ENCODE data around the gene UBA6. TPM values are rescaled to one million over a fixed set of nuclear protein-coding genes. Genes with fewer than 3 reads are reported as not detected.

UBA6 gene
- total and polyA plus RNA-seq, 2 of the 4 experiments (the other 2 are of a cell fraction) = 29.2 to 268 TPM

GRCh38 chr4:67700738-67701516, at the start of gene UBA6 (continued):
- TF ChIP-seq, protein P1, sequence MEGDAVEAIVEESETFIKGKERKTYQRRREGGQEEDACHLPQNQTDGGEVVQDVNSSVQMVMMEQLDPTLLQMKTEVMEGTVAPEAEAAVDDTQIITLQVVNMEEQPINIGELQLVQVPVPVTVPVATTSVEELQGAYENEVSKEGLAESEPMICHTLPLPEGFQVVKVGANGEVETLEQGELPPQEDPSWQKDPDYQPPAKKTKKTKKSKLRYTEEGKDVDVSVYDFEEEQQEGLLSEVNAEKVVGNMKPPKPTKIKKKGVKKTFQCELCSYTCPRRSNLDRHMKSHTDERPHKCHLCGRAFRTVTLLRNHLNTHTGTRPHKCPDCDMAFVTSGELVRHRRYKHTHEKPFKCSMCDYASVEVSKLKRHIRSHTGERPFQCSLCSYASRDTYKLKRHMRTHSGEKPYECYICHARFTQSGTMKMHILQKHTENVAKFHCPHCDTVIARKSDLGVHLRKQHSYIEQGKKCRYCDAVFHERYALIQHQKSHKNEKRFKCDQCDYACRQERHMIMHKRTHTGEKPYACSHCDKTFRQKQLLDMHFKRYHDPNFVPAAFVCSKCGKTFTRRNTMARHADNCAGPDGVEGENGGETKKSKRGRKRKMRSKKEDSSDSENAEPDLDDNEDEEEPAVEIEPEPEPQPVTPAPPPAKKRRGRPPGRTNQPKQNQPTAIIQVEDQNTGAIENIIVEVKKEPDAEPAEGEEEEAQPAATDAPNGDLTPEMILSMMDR (conservative IDR thresholded peaks at IDR 0.05; ENCODE audit: low read depth, low read length) = peak; percentile 45
- no peak for TF ChIP-seq RFX5 (IDR thresholded peaks at IDR 0.05; ENCODE audit: low read depth, low read length)
- TF ChIP-seq FOS (IDR thresholded peaks at IDR 0.05; ENCODE audit: low read depth, low read length) = 0 out of 2 replicates have a peak, but pooled peaks have one; percentile 11

- no peak overlapping the region for H3K9ac ChIP-seq (ENCODE audit: low read depth, low read length)
- no CpG with 5 or more reads among the region's 4 CpGs for WGBS, 2 experiments (ENCODE audit: extremely low coverage in 2 of 2, insufficient read length in 1 of 2)
- H2BK15ac ChIP-seq (ENCODE audit: low read depth, low read length) = no peak overlapping the region
- no peak overlapping the region for H2AK5ac ChIP-seq (ENCODE audit: low read depth, low read length)
- H2AFZ ChIP-seq (replicated peaks; ENCODE audit: low read length, poor library complexity) = no peak overlapping the region
- H3K4me3 ChIP-seq (ENCODE audit: insufficient read depth, low read depth, low read length) = no peak overlapping the region
- dilution Hi-C loops (cut with HindIII; ENCODE audit: low sequenced_read_pairs, unreplicated experiment) (no loop called here), in situ Hi-C loops (cut with MboI; ENCODE audit: low sequenced_read_pairs) (no loop called here), intact Hi-C loops (cut with micrococcal nuclease) (no loop called here)
- no peak overlapping the region for H3K4me2 ChIP-seq (ENCODE audit: low read depth, low read length)
- H3K27ac ChIP-seq (ENCODE audit: insufficient read depth, low read length) = no peak overlapping the region
- H3K14ac ChIP-seq (replicated peaks; ENCODE audit: low read depth, low read length) = no peak overlapping the region
- H3K79me1 ChIP-seq (ENCODE audit: low read depth in 1 of 2, low read length in 2 of 2) = no peaks in the 10 kb centered on the region
- no peaks in the 10 kb centered on the region for H3K9me3 ChIP-seq (ENCODE audit: control insufficient read depth, insufficient read depth, low read length)
- no TSS peak for BruUV-seq (replicated peaks)
- ChIA-PET CTCF (no interaction called here), POLR2A (ENCODE audit: unreplicated experiment) (no interaction called here)
- H3K18ac ChIP-seq (ENCODE audit: low read depth, low read length) = no peak overlapping the region
- TF ChIP-seq, protein P1 (conservative IDR thresholded peaks at IDR 0.05; ENCODE audit: low read depth, low read length) = no peak
- TF ChIP-seq MAFK (IDR thresholded peaks at IDR 0.05; ENCODE audit: low read depth, low read length) (no peak), CEBPB (IDR thresholded peaks at IDR 0.05; ENCODE audit: low read depth, low read length) (no peak), USF2 (IDR thresholded peaks at IDR 0.05; ENCODE audit: low read depth, low read length) (no peak), ELK1 (IDR thresholded peaks at IDR 0.05; ENCODE audit: borderline replicate concordance, low read depth, low read length) (no peak), BHLHE40 (IDR thresholded peaks at IDR 0.05; ENCODE audit: low read depth, low read length) (no peak)
- no peaks in the 10 kb centered on the region; the same call in 1 of the 2 replicates for H3K9me1 ChIP-seq (ENCODE audit: insufficient read depth, low read length)
- ATAC-seq (ENCODE audit: low read depth) = no peak
- no peak for DNase-seq
- no peak overlapping the region for H2AK9ac ChIP-seq (replicated peaks; ENCODE audit: low read depth, low read length, poor library complexity)
- no peak overlapping the region for H2BK20ac ChIP-seq (ENCODE audit: low read depth, low read length)
- H4K5ac ChIP-seq (ENCODE audit: low read depth, low read length) = no peak overlapping the region
- H3K27me3 ChIP-seq (ENCODE audit: control insufficient read depth, insufficient read depth, low read length) = no peaks in the 10 kb centered on the region
- no peaks in the 10 kb centered on the region for H3K4me1 ChIP-seq (ENCODE audit: control insufficient read depth, insufficient read depth, low read length)
- no peaks in the 10 kb centered on the region for H4K20me1 ChIP-seq (ENCODE audit: insufficient read depth, low read length)
- no peak overlapping the region for H2BK5ac ChIP-seq (ENCODE audit: low read depth, low read length, poor library complexity, severe bottlenecking)
- no peak overlapping the region for H4K91ac ChIP-seq (ENCODE audit: insufficient read depth, low read depth, low read length)
- no peak overlapping the region for H3K4ac ChIP-seq (ENCODE audit: low read depth, low read length)
- H3K56ac ChIP-seq (ENCODE audit: extremely low read depth, insufficient read depth, low read length) = no peak overlapping the region
- H3K23ac ChIP-seq (ENCODE audit: low read depth, low read length) = no peak overlapping the region
- no peak overlapping the region for H4K8ac ChIP-seq (ENCODE audit: low read depth in 2 of 2, low read length in 2 of 2)
- H3K36me3 ChIP-seq (ENCODE audit: control insufficient read depth, insufficient read depth, low read length) = no peaks in the 10 kb centered on the region
- no peak overlapping the region for H2BK120ac ChIP-seq (ENCODE audit: low read depth, low read length)
Measured at GRCh38 chr4:67750691-67751090, 49.7 kb upstream of the UBA6 start.
